ENCODE results near the gene CLPTM1L. TPM values are rescaled to one million over a fixed set of nuclear protein-coding genes. Genes with fewer than 3 reads are reported as not detected.

CLPTM1L gene
- total and polyA plus RNA-seq, 2 donors (not counting 1 experiment from before 2014, with no cell fraction given) = 78.4 to 99.9 TPM

GRCh38 chr5:1315018-1315708 is 29.7 kb downstream of the CLPTM1L start:
- Histone ChIP-seq H3K27ac (ENCODE audit: low read length in 2 of 2) (peak overlapping the region; percentile 50 to 66), H3K36me3 (replicated peaks in 1 of 2; ENCODE audit: control extremely low read depth in 1 of 2, control insufficient read depth in 1 of 2, extremely low read depth in 1 of 2, insufficient read depth in 2 of 2, low read length in 1 of 2) (peaks cover 0 to 18% of the 10 kb centered on the region in 2 experiments), H3K9ac (ENCODE audit: low read length) (peak overlapping the region; percentile 67), H3K9me3 (ENCODE audit: control extremely low read depth in 1 of 3, control insufficient read depth in 2 of 3, insufficient read depth in 1 of 3, low read length in 2 of 3) (peaks cover 0 to 16% (median 13%) of the 10 kb centered on the region in 3 donors), H4K20me1 (ENCODE audit: control insufficient read depth, insufficient read depth, low read length, poor library complexity, severe bottlenecking) (no peaks in the 10 kb centered on the region), H3K27me3 (replicated peaks in 1 of 4; ENCODE audit: control extremely low read depth in 1 of 4, control insufficient read depth in 3 of 4, insufficient read depth in 4 of 4, low read length in 3 of 4) (peaks cover 0 to 11% (median 0%) of the 10 kb centered on the region in 4 experiments), H3K4me1 (ENCODE audit: control insufficient read depth in 2 of 2, insufficient read depth in 2 of 2, low read length in 2 of 2) (peaks cover 49 to 50% of the 10 kb centered on the region in 2 donors), H3K4me3 (ENCODE audit: control extremely low read depth in 1 of 5, extremely low read depth in 1 of 5, insufficient read depth in 1 of 5, low read depth in 2 of 5, low read length in 4 of 5) (peak overlapping the region in 3 of 5 experiments; percentile 48 to 62 (median 58)), H2AFZ (ENCODE audit: insufficient read depth, low read depth, low read length, poor library complexity, severe bottlenecking) (peak overlapping the region; percentile 75), H3K4me2 (replicated peaks; ENCODE audit: low read depth, low read length, poor library complexity, severe bottlenecking) (peak overlapping the region; percentile 91), H3K79me2 (ENCODE audit: control insufficient read depth, insufficient read depth, low read length) (no peaks in the 10 kb centered on the region)
- WGBS (ENCODE audit: insufficient coverage) = 53% methylated on average over 10 of the region's 13 CpGs
- intact Hi-C loops (cut with micrococcal nuclease) = no loop called here
- POLR2A ChIA-PET = interaction anchor here (0.5 kb wide), 1 partner anchor 841 kb away, joined by 3 read pairs; no protein-coding TSS in a partner anchor
- CTCF ChIA-PET = interaction anchor here (0.8 to 1.5 kb wide), 4 partner anchors 26 to 330 kb away, joined by 3 to 5 read pairs (median 4); no protein-coding TSS in a partner anchor
- peak overlapping the region; percentile 86 for H3K4me3 Mint-ChIP-seq
- H3K27ac Mint-ChIP-seq = peak overlapping the region; percentile 90
- H3K4me1 Mint-ChIP-seq = peaks cover 51% of the 10 kb centered on the region
- ATAC-seq (ENCODE audit: low read depth) (no peak), DNase-seq (no peak)
- TF ChIP-seq EZH2 (IDR thresholded peaks at IDR 0.05; ENCODE audit: borderline replicate concordance, insufficient read depth, low read depth, low read length, poor library complexity, severe bottlenecking) (no peak), CTCF (IDR thresholded peaks at IDR 0.05) (no peak)
- peaks cover 6% of the 10 kb centered on the region for H3K9me3 Mint-ChIP-seq (ENCODE audit: insufficient read depth)
- peaks cover 4% of the 10 kb centered on the region for H3K27me3 Mint-ChIP-seq

DNA sequence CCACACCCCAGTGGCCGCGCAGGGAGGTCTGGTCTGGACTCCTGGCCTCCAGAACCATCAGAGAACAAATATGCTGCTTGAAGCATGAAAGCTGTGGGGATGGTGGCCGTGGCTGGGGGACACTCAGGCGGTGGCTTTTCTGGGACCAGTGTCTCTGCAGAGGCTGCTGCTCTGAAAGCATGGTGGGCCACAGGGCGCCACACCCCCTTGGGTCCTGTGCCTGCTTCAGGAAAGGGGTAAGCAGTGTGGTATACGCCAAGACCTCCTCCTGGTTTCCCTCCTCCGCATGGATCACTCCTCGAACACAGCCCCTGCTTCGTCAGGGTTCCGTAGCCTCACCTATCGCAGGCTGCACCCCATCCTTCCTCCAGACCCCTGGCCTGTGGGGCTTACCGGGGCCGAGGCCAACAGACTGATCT is 30.3 kb downstream of the CLPTM1L start:
- Histone ChIP-seq H3K9me3 (ENCODE audit: control extremely low read depth in 1 of 3, control insufficient read depth in 2 of 3, insufficient read depth in 1 of 3, low read length in 2 of 3) (peaks cover 0 to 18% (median 15%) of the 10 kb centered on the region in 3 donors), H3K4me3 (ENCODE audit: control extremely low read depth in 1 of 5, extremely low read depth in 1 of 5, insufficient read depth in 1 of 5, low read depth in 2 of 5, low read length in 4 of 5) (no peak overlapping the region), H3K27me3 (replicated peaks in 1 of 4; ENCODE audit: control extremely low read depth in 1 of 4, control insufficient read depth in 3 of 4, insufficient read depth in 4 of 4, low read length in 3 of 4) (peaks cover 0 to 11% (median 0%) of the 10 kb centered on the region in 4 experiments), H2AFZ (ENCODE audit: insufficient read depth, low read depth, low read length, poor library complexity, severe bottlenecking) (no peak overlapping the region), H3K79me2 (ENCODE audit: control insufficient read depth, insufficient read depth, low read length) (no peaks in the 10 kb centered on the region), H4K20me1 (ENCODE audit: control insufficient read depth, insufficient read depth, low read length, poor library complexity, severe bottlenecking) (no peaks in the 10 kb centered on the region), H3K9ac (ENCODE audit: low read length) (no peak overlapping the region), H3K27ac (ENCODE audit: low read length in 2 of 2) (no peak overlapping the region), H3K36me3 (replicated peaks in 1 of 2; ENCODE audit: control extremely low read depth in 1 of 2, control insufficient read depth in 1 of 2, extremely low read depth in 1 of 2, insufficient read depth in 2 of 2, low read length in 1 of 2) (peaks cover 0 to 12% of the 10 kb centered on the region in 2 experiments), H3K4me1 (ENCODE audit: control insufficient read depth in 2 of 2, insufficient read depth in 2 of 2, low read length in 2 of 2) (peaks cover 49 to 50% of the 10 kb centered on the region in 2 donors), H3K4me2 (replicated peaks; ENCODE audit: low read depth, low read length, poor library complexity, severe bottlenecking) (peak overlapping the region; percentile 13)
- H3K4me1 Mint-ChIP-seq = peaks cover 51% of the 10 kb centered on the region
- 95% methylated on average over 13 of the region's 13 CpGs for WGBS (ENCODE audit: insufficient coverage)
- H3K27ac Mint-ChIP-seq = no peak overlapping the region
- peaks cover 4% of the 10 kb centered on the region for H3K27me3 Mint-ChIP-seq
- no peak overlapping the region for H3K4me3 Mint-ChIP-seq
- ChIA-PET CTCF (no interaction called here), POLR2A (no interaction called here)
- DNase-seq (no peak), ATAC-seq (ENCODE audit: low read depth) (no peak)
- intact Hi-C loops (cut with micrococcal nuclease) = no loop called here
- TF ChIP-seq EZH2 (IDR thresholded peaks at IDR 0.05; ENCODE audit: borderline replicate concordance, insufficient read depth, low read depth, low read length, poor library complexity, severe bottlenecking) (no peak), CTCF (IDR thresholded peaks at IDR 0.05) (no peak)
- peaks cover 6% of the 10 kb centered on the region for H3K9me3 Mint-ChIP-seq (ENCODE audit: insufficient read depth)
